CD4-positive, alpha-beta T cell treated with Interleukin-10 for 1 hour (primary cell): ENCODE results near the gene ISL2.
A peak's percentile ranks its signal among the peaks of the same experiment; 100 is the strongest.

ENCODE experiments used
- DNase-seq: peaks from one replicate; pipeline ENCODE4 v3.0.0-alpha.2; 2020

The ISL2 gene

GRCh38 chr15:76328106-76328696, 8.4 kb upstream of the ISL2 start:
- no peak for DNase-seq

DNA sequence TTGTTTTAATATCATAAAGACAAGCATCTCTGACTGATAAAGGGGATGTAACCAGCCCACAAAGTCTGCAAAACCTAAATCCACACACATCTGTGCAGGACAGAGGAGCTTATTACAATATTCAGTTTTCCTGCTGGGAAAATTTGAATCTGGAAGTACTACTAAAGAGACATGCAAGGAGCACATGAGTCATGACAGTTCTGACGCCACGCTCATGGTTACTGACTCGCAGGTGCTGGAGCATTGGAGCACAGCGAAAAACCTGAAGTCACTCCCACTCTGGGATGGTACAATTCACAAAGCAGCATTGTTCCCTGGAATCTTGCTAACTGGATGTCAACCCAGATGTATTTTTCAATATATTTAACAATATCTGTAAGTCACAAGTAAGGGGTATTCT, 7.6 kb upstream of the ISL2 start:
- DNase-seq, result no peak

DNA sequence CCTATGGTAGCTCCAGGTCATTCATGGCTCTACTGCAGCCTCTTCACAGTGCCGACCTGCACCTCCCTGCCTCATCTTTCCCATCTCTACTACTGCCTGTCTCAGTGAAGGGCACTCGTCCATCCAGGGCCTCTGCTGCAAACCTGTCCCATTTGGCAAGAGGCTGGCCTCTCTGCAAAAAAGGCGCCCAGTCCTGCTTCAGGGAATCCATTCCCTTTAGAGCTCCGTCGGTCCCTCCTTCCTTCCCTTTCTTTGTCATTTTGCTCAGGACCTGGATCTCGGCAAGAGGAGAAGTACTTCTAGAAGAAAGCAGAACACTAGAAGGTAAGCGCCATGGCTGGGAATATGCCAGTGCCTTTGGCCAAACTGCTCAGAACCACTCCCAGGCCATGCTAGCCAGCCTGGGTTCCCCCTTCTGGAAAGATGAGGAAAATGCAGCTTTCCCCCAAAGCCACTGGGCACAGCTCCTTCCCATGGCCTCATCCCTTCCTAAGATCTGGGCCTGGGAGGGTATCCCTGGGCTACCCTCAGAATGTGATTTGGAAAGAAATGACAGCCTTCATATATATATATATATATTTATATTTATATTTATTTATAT, 6.4 kb upstream of the ISL2 start:
- no peak for DNase-seq

GRCh38 chr15:76332796-76333195, 3.8 kb upstream of the ISL2 start:
- no peak for DNase-seq

DNA sequence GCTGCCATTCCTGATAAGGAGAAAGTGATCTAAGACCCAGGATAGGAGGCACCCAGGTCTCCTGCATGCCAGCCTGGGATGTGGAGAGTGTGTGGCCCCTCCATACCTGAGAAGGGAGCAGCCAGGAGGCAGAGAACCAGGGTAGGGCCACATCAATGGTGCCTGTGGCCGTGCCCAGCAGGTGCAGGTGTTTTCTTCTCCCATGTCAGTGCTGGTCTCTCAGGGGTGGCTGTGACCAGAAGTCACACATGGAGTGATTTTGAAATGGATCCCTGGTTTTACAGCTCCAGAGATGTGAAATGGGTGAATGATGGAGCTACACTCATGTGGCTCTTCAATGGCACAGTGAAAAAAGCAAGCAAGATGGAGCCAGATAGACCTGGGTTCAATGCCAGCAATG, 3.3 kb upstream of the ISL2 start:
- no peak for DNase-seq

DNA sequence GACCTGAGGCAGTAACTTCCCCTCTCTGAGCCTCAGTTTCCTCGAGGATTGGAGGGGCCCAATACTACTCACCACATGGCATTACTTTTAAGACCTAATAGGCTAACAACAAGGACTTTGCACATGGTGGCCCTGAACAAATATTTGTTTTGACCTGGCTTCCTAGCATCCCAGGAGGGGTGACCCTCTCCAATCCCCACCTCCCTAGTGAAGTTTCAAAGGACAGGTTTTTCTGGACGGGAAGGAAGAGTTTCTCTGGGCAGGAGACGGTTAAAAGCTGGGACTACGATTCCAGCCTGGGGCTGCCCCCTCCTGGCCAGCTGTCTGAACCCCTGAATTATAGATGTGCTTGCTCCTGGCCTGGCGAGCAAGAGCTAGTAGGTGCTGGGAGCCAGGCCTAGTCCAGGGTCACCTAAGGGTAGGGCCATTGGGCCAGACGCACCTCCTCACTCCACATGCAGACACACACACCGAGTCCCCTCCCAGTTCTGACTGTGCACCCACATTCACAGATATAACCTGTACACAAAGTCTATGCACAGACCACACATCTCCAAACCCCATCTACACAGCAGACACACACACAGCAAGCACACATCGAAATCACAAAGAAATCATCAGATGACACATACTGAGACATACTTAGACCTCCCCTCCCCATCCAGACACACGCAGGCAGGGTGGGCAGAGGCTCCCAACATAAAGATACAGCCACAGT, 2.7 kb upstream of the ISL2 start:
- peak; percentile 16 for DNase-seq

DNA sequence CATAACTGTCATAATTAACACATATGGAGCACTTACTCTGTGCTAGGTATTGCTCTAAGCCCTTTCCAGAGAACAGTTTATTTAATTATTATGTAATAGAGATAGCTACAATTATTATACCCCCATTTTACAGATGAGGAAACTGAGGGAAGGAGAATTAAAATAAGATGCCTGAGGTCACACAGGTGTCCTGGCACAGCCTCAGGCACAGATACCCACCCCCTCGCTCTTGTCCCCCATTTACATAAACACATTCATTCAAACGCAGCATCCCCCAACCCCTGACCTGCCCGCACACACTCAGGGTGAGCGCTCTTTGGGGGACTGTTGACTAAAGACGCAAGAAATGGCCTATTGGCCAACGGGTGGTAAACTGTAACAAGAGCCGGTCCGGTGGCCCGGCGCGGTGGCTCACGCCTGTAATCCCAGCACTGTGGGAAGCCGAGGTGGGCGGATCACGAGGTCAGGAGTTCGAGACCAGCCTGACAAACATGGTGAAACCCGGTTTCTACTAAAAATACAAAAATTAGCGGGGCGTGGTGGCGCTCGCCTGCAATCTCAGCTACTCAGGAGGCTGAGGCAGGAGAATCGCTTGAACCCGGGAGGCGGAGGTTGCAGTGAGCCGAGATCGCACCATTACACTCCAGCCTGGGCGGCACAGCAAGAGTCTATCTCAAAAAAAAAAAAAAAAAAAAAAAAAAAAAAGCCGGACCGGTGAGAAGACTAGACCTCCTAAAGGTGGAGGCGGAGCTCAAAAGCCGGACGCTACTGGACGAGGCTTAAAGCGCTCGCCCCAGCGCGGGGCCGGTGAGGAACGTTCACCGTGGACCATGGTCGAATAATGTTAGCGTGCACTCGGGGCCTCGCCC, 1.9 kb upstream of the ISL2 start:
- no peak for DNase-seq

- DNase-seq, result peak; percentile 20
Observed at GRCh38 chr15:76335307-76336253, 993 bp upstream of the ISL2 start.

DNA sequence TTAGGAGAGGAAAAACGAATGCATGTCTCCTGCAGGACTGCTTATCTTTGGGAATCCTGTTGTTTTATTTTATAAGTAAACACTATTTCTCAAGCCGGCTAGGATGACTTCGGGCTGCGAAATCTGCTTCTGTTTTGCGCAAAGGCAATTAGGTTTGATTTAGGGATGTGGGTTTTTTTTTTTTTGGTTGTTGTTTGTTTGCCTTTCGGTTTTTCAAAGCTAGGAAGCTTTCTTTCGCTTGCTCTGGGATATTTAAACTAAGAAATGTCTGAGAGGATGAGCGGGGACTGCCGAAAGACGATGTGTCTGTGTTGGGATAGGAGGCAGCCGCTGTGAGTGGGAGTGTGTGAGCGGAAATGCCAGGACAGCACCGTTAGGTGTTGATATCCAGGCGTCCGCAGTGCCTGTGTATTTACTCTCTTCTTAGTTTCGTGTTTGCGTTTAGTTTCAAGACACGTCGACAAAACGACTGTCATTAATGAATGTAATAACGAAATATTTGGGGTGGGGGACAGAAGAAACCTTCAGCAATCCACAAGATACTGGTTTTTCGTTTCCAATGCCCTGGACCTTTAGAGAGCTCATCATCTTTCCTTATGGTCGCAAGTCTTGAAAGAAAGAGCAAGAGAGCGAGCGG, 604 bp downstream of the ISL2 start:
- DNase-seq, result peak; percentile 26

DNA sequence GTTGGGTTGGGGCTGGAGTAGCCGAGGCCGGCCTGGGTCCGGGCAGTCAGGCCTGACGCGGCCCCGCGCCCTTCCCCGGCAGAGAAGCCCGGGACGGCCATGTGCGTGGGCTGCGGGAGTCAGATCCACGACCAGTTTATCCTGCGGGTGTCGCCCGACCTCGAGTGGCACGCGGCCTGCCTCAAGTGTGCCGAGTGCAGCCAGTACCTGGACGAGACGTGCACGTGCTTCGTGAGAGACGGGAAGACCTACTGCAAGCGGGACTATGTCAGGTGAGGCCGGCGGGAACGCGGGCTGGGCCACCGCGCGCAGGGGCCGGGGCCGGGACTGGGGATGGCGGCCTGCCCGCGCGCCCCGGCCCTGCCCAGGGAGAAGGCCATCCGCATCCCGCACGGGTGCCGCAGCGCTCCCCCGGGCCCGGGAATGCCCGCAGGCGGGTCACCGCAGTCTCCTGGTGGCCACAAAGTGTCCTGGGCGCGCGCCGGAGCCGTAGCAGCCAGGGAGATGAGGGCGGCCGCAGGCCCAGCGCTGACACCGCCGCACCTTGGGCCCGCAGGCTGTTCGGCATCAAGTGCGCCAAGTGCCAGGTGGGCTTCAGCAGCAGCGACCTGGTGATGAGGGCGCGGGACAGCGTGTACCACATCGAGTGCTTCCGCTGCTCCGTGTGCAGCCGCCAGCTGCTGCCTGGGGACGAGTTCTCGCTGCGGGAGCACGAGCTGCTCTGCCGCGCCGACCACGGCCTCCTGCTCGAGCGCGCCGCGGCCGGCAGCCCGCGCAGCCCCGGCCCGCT, 1.3 kb downstream of the ISL2 start:
- DNase-seq, result peak; percentile 26

DNA sequence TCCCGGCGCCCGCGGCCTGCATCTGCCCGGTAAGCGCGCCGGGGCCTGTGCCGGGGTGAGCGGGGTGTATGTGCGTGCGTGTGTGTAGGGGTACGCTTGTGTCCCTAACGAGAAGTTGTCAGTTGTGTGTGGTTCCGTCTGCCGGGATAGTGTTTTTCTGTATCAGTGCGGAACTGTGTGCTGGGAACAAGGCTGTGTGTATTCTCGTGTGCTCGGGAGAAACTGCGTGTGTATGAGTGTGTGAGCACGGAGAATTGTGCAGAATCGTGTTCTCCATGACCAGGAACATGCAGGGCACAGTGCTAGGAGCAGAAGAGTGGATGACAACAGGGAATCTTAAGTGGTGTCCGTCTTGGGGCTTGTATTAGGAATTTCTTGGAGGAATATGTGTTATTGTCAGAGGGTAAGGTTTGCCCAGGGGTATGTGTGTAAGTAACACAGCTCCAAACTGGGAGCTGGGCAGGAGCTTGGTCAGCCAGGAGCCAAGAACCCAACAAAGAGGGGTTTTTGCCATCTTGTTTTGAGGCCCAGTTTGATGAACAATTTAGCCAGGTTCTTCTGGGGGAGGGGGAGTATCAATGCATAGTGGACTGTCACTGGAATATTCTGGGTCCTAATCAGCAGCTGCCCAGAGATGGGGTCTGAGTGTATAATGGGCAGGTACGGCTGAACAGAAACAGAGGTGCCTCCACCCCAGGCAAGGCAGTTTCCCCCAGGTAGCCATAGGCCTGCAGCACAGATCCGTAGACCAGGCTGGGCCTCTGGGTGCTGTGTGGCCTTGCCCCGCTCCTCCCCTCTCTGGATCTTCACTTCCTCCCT, 2.1 kb downstream of the ISL2 start:
- DNase-seq, result peak; percentile 8

GRCh38 chr15:76339305-76340197, 3.0 kb downstream of the ISL2 start:
- DNase-seq, result peak; percentile 17

GRCh38 chr15:76340198-76340802, 3.7 kb downstream of the ISL2 start:
- peak; percentile 25 for DNase-seq

DNA sequence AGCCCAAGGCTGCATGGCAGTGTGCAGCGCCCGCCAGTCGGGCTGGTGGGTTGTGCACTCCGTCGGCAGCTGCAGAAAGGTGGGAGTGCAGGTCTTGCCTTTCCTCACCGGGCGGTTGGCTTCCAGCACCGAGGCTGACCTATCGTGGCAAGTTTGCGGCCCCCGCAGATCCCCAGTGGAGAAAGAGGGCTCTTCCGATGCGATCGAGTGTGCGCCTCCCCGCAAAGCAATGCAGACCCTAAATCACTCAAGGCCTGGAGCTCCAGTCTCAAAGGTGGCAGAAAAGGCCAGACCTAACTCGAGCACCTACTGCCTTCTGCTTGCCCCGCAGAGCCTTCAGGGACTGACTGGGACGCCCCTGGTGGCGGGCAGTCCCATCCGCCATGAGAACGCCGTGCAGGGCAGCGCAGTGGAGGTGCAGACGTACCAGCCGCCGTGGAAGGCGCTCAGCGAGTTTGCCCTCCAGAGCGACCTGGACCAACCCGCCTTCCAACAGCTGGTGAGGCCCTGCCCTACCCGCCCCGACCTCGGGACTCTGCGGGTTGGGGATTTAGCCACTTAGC, 4.3 kb downstream of the ISL2 start:
- peak; percentile 46 for DNase-seq

- peak; percentile 4 for DNase-seq
Observed at GRCh38 chr15:76341366-76342057, 4.9 kb downstream of the ISL2 start.

DNA sequence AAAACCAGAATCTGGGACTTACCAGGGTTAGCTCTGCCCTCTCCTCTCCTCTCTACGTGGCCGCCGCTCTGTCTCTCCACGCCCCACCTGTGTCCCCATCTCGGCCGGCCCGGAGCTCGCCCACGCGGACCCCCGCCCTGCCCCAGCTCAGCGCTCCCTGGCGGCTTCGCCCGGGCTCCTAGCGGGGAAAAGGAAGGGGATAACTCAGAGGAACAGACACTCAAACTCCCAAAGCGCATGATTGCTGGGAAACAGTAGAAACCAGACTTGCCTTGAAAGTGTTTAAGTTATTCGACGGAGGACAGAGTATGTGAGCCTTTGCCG, 5.4 kb downstream of the ISL2 start:
- DNase-seq, result peak; percentile 11

GRCh38 chr15:76342382-76343201, 6.0 kb downstream of the ISL2 start:
- peak; percentile 19 for DNase-seq
